GM12873 (cell line): ENCODE results near the gene C5AR1.

ENCODE experiments used
- TF ChIP-seq, protein P1 (sequence below): IDR thresholded peaks from 2 replicates; pipeline ENCODE4 v1.5.1; 2012; ENCODE audit warnings: low read depth, mild to moderate bottlenecking, moderate library complexity, low read length, control low read depth; ENCODE audit not compliant: insufficient read depth; ENCODE audit errors: missing control alignments

C5AR1 gene

DNA sequence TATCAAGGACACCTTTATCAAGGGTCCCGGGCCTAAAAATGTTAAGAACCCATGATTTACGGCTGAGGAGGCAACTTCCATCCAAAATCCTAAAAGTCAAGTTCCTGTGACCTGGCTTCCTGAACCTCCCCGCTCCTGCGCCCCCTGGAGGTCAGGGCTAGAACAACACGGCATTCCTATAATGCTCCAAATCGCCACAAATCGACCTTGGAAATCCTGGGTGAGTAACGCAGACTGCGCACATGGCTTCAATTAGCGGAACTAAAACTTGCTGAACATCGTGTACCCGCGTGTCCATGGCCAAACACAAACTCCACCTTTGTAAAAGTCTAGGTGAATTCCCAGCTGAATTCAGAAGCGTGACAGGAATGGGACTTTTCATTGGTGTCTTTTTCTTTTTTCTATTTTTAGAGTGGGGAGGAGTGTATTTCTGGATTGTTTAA, 4.3 kb upstream of the C5AR1 start:
- TF ChIP-seq, protein P1, sequence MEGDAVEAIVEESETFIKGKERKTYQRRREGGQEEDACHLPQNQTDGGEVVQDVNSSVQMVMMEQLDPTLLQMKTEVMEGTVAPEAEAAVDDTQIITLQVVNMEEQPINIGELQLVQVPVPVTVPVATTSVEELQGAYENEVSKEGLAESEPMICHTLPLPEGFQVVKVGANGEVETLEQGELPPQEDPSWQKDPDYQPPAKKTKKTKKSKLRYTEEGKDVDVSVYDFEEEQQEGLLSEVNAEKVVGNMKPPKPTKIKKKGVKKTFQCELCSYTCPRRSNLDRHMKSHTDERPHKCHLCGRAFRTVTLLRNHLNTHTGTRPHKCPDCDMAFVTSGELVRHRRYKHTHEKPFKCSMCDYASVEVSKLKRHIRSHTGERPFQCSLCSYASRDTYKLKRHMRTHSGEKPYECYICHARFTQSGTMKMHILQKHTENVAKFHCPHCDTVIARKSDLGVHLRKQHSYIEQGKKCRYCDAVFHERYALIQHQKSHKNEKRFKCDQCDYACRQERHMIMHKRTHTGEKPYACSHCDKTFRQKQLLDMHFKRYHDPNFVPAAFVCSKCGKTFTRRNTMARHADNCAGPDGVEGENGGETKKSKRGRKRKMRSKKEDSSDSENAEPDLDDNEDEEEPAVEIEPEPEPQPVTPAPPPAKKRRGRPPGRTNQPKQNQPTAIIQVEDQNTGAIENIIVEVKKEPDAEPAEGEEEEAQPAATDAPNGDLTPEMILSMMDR: peak; percentile 97

DNA sequence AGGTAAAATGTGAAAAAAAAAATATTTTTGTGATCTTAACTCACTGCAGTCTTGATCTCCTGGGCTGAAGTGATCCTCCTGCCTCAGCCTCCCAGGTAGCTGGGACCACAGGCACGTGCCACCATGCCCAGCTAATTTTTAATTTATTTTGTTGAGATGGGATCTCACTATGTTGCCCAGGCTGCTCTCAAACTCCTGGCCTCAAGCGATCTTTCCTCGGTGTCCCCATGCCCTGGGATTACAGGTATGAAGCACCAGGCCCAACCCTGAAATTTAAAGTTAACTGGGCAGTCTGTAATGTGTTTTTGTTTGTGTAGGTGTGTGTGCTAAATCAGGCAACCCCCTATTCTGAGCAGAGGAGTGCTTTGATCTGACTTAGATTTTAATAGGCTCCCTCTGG, 3.4 kb upstream of the C5AR1 start:
- TF ChIP-seq, protein P1: no peak

DNA sequence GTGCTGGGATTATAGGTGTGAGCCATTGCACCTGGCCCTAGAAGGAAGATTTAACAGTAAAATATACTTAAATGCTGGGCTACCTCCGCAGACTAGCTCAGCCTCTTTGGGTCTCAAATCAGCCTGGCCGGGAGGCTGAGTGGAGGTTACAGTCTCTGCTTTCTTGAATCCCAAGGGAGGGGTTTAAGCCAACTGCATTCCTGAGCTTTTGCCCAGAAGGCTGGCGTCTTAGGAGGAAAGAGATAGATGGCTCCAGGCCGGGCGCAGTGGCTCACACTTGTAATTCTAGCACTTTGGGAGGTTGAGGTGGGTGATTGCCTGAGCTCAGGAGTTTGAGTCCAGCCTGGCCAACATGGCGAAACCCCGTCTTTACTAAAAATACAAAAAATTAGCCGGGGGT, 623 bp upstream of the C5AR1 start:
- TF ChIP-seq, protein P1: no peak

DNA sequence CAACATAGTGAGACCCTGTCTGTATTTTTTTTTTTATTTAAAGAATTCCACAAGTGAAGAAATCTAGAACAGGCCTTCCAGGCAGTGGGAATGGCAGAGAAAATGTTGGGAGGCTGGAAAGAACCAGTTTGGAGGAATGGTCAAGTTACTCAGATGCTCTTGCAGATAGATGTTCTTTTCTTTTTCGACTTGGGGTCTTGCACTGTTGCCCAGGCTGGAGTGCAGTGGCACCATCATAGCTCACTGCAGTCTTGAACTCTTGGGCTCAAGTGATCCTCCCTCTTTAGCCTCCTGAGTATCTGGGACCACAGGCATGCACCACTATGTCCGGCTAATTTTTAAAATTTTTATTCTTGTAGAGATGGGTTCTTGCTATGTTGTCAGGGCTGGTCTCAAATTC, 662 bp downstream of the C5AR1 start:
- TF ChIP-seq, protein P1: no peak

DNA sequence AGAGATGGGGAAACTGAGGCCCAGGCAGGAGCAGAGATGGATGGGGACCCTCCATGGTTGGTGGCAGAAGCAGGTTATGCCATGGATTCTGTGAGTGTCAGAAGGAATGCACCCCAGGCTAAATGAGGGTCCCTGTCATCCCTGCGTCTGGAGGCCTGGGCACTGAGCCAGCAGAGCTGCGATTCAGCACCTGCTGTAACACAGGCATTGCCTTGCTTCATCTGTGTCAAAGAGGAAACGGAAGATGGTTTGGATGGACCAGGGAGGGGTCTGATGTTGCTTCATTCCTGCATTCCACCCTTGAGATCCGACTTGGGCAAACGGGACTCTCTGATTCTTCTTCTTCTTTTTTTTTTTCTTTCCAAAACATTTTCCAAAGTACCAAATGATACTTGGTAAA, 1.2 kb downstream of the C5AR1 start:
- TF ChIP-seq, protein P1: no peak

DNA sequence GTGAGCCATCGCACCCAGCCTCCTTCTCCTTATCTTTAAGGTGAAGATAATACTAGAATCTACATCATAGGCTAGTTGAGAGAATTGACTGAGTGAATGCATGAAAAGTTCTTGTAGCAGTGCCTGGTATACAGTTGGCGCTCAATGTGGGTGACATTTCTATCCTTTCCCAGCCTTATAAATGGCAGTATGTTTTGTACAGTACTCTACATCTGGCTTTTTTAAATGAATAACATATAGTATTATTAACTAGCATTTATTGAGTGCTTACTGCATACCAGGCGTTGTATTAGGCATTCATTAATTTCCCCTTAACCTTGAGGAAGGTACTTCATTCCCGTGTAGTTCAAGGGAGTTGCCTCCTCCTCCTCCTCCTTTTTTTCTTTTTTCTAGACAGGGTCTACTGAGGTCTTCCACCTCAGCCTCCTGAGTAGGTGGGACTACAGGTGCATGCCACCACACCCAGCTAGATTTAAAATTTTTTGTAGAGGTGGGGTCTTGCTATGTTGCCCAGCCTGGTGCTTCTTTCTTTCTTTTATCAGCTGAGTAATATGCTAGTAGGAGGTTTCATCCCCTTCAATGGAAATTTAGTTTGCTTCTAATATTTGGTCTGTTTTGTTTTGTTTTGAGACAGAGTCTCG, 2.8 kb downstream of the C5AR1 start:
- TF ChIP-seq, protein P1: no peak

DNA sequence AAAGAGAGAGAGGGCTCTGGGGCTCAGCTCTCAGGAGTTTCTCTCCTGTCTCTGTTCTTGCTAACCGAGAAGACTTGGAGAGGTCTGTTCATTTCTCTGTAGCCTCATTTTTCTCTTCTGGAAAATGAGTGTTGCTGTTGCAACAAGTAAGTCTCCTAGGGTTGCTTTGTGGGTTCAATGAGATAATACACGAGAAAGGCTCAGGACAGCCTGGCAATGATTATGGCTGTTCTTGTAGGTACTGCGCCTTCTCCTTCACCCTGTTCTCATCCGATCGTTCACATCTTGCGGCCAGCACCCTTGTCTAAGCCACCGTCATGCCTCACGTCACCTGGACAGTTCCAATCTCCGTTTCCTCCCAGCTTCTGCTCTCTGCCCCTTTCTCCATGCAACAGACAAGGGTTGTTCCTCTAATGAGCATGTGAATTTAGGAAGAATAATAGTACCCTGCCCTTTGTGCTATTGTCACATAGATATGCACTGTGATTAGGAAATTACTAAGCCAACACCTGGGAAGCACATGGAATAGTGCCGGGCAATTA, 4.2 kb downstream of the C5AR1 start:
- TF ChIP-seq, protein P1: no peak
